ENCODE measurements around the gene RABGEF1. TPM values are rescaled to one million over a fixed set of nuclear protein-coding genes. Genes with fewer than 3 reads are reported as not detected.
"Not testable (repeated sequence)": the region's sequence is repeated elsewhere in the genome, so short reads cannot be mapped to it uniquely, and the experiment has no call there.

The RABGEF1 gene
- total RNA-seq, 1 experiment from 2014 or later = 27.3 TPM

GRCh38 chr7:66845379-66846095 lies 105.0 kb downstream of the RABGEF1 start:
- in situ Hi-C loops (cut with HindIII; ENCODE audit: low pct_unique_long_range_greater_than_20kb, low sequenced_read_pairs) = no loop called here
- no peaks in the 10 kb centered on the region for H3K27me3 ChIP-seq (ENCODE audit: control insufficient read depth, insufficient read depth, low read length)
- H3K27ac ChIP-seq (ENCODE audit: low read length) = peak overlapping the region; percentile 97
- no peak for TF ChIP-seq CTCF (IDR thresholded peaks at IDR 0.05)
- no peak for TF ChIP-seq TCF7L2 (IDR thresholded peaks at IDR 0.05; ENCODE audit: low read depth, low read length)
- TF ChIP-seq REST (IDR thresholded peaks at IDR 0.05; ENCODE audit: insufficient read depth in 1 of 2, low read depth in 2 of 2, low read length in 1 of 2) = no peak
- no peak for TF ChIP-seq POLR2AphosphoS5 (IDR thresholded peaks at IDR 0.05; ENCODE audit: low read depth, low read length)
- TF ChIP-seq SIN3A (IDR thresholded peaks at IDR 0.05; ENCODE audit: borderline replicate concordance, insufficient read depth, low read depth, low read length) = no peak
- POLR2A ChIA-PET = no interaction called here
- no peaks in the 10 kb centered on the region for H3K9me3 ChIP-seq (ENCODE audit: control insufficient read depth, insufficient read depth, low read depth, low read length)
- intact Hi-C loops (cut with micrococcal nuclease; ENCODE audit: unreplicated experiment) = no loop called here
- BruUV-seq (replicated peaks) = TSS peak; percentile 98
- H3K36me3 ChIP-seq (ENCODE audit: control insufficient read depth, insufficient read depth, low read length) = no peaks in the 10 kb centered on the region
- ATAC-seq = no peak
- CTCF ChIA-PET = no interaction called here
- DNase-seq (ENCODE audit: low read depth, low spot score) = no peak
- H3K4me3 ChIP-seq (ENCODE audit: low read depth in 2 of 2, low read length in 2 of 2) = peak overlapping the region; percentile 84 to 99
- H3K4me1 ChIP-seq (ENCODE audit: control insufficient read depth, insufficient read depth, low read length) = peaks cover 6% of the 10 kb centered on the region; the same call in 1 of the 2 replicates

DNA sequence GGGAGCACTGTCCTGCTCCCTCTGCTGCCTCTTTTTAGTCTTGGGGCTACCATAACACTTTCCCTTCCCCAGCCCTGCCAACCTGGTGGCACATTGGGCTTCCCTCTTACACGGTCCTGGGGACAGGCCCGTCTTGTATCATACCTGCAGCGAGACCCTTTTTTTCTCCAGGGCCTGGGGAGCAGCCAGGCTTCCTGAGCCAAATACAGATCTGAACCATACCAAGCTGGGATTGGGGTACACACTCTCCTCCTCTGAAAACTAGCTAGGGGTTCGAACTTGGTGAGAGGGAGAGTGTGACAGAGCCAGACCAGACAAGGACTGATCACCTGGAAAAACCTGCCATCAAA lies 105.5 kb downstream of the RABGEF1 start:
- H3K9me3 ChIP-seq (ENCODE audit: control insufficient read depth, insufficient read depth, low read depth, low read length); CTCF ChIA-PET; DNase-seq (ENCODE audit: low read depth, low spot score); H3K27me3 ChIP-seq (ENCODE audit: control insufficient read depth, insufficient read depth, low read length); H3K4me1 ChIP-seq (ENCODE audit: control insufficient read depth, insufficient read depth, low read length); POLR2A ChIA-PET; BruUV-seq (replicated peaks); intact Hi-C loops (cut with micrococcal nuclease; ENCODE audit: unreplicated experiment); H3K36me3 ChIP-seq (ENCODE audit: control insufficient read depth, insufficient read depth, low read length); ATAC-seq; in situ Hi-C loops (cut with HindIII; ENCODE audit: low pct_unique_long_range_greater_than_20kb, low sequenced_read_pairs): not testable (repeated sequence)
- peak overlapping the region; percentile 97; the same call in 1 of the 2 replicates for H3K27ac ChIP-seq (ENCODE audit: low read length)
- peak overlapping the region in 1 of 2 experiments; percentile 99; a peak in 1 of 4 replicates for H3K4me3 ChIP-seq (ENCODE audit: low read depth in 2 of 2, low read length in 2 of 2)

- H3K27me3 ChIP-seq (ENCODE audit: control insufficient read depth, insufficient read depth, low read length); BruUV-seq (replicated peaks); intact Hi-C loops (cut with micrococcal nuclease; ENCODE audit: unreplicated experiment); in situ Hi-C loops (cut with HindIII; ENCODE audit: low pct_unique_long_range_greater_than_20kb, low sequenced_read_pairs); H3K27ac ChIP-seq (ENCODE audit: low read length); H3K4me1 ChIP-seq (ENCODE audit: control insufficient read depth, insufficient read depth, low read length); DNase-seq (ENCODE audit: low read depth, low spot score); H3K4me3 ChIP-seq (ENCODE audit: low read depth in 2 of 2, low read length in 2 of 2); H3K9me3 ChIP-seq (ENCODE audit: control insufficient read depth, insufficient read depth, low read depth, low read length); CTCF ChIA-PET; ATAC-seq; H3K36me3 ChIP-seq (ENCODE audit: control insufficient read depth, insufficient read depth, low read length): not testable (repeated sequence)
- POLR2A ChIA-PET = interaction anchor here (0.6 kb wide), 3 partner anchors 139 to 199 kb away, joined by 3 to 10 read pairs (median 7); no protein-coding TSS in a partner anchor
Observed at GRCh38 chr7:66847523-66847855, 107.0 kb downstream of the RABGEF1 start.

Data from Panc1 (cell line).